Neural crest cell (in vitro differentiated cells): Measurements from ENCODE around the gene PDPK1. TPM values are rescaled to one million over a fixed set of nuclear protein-coding genes. Genes with fewer than 3 reads are reported as not detected.

Source experiments
- DNase-seq: peaks from one replicate; pipeline ENCODE4 v3.0.0; 2021; ENCODE audit warnings: low read depth, mixed read lengths, low spot score
- H3K27ac Mint-ChIP-seq: one replicate; pipeline ENCODE4 v1.8.0; 2021; ENCODE audit warnings: mild to moderate bottlenecking, mixed read lengths; ENCODE audit not compliant: unreplicated experiment
- H3K27me3 Mint-ChIP-seq: 2 replicates; pipeline ENCODE4 v1.8.0; 2021; ENCODE audit warnings: low read depth, mild to moderate bottlenecking, mixed read lengths
- H3K36me3 Mint-ChIP-seq: 2 replicates; pipeline ENCODE4 v1.8.0; 2021; ENCODE audit warnings: low read depth, mild to moderate bottlenecking, mixed read lengths
- H3K4me1 Mint-ChIP-seq: 2 replicates; pipeline ENCODE4 v1.8.0; 2021; ENCODE audit warnings: mixed read lengths
- H3K4me3 Mint-ChIP-seq: one replicate; pipeline ENCODE4 v1.8.0; 2021; ENCODE audit warnings: mild to moderate bottlenecking, mixed read lengths
- H3K9me3 Mint-ChIP-seq: 2 replicates; pipeline ENCODE4 v1.8.0; 2021; ENCODE audit warnings: mixed read lengths
- CTCF ChIP-seq: fragments of 200-600 bp; sonication (generic); conservative IDR thresholded peaks from 2 replicates; pipeline ENCODE4 v1.5.0; 2021; ENCODE audit warnings: antibody characterized with exemption, mild to moderate bottlenecking
- total RNA-seq: library from RNA; stranded (reverse); gene quantifications from 2 replicates; pipeline ENCODE4 v1.2.1, GENCODE V29; 2021

PDPK1 gene
- total RNA-seq, 1 donor from 2014 or later: 37.5 TPM

GRCh38 chr16:2524339-2524938 lies 13.4 kb upstream of the PDPK1 start:
- peak overlapping the region; percentile 71 for H3K4me3 Mint-ChIP-seq
- DNase-seq: no peak
- H3K27ac Mint-ChIP-seq: no peak overlapping the region
- H3K4me1 Mint-ChIP-seq: peaks cover 12% of the 10 kb centered on the region
- no peaks in the 10 kb centered on the region for H3K9me3 Mint-ChIP-seq
- peaks cover 6% of the 10 kb centered on the region for H3K36me3 Mint-ChIP-seq
- TF ChIP-seq CTCF: no peak
- peaks cover 7% of the 10 kb centered on the region for H3K27me3 Mint-ChIP-seq

GRCh38 chr16:2526135-2526534 lies 11.7 kb upstream of the PDPK1 start:
- Mint-ChIP-seq H3K27ac (no peak overlapping the region), H3K4me1 (peaks cover 3% of the 10 kb centered on the region), H3K4me3 (no peak overlapping the region), H3K27me3 (peaks cover 4% of the 10 kb centered on the region), H3K9me3 (no peaks in the 10 kb centered on the region), H3K36me3 (peaks cover 6% of the 10 kb centered on the region)
- DNase-seq: no peak
- no peak for TF ChIP-seq CTCF

DNA sequence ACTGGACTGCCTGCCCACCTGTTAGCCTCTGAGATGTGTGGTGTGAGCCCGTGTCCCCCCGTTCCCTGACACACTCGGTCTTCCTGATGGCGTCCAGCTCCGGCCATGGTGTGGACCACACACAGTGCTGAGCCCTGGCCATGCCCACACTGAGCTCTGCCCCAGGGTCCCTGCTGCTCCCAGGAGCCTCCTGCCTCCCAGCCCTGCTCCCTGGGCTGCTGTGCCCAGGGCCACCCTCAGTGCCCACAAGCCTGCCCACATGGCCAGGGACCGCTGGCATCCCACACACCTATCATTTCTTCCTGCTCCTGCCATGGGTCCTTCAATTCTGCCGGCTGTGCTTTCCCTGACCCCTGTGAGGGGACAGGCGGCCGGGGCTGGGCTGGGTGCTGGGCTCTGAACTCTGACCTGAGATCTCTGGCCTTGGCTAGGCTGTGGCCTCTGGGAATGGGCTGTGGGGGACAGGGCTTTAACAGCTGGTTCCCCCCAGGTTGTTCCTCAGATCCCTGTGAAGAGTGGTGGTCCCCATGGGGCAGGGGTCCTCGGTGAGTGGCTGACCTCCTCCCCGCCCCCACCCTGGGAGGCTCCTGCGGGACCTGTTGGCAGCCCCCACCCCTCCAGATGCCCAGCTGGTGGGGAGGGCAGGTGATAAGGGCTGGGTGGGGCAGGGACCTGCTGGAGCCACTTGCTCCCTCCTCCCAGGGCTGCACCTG lies 10.6 kb upstream of the PDPK1 start:
- Mint-ChIP-seq H3K27ac (no peak overlapping the region), H3K27me3 (no peaks in the 10 kb centered on the region)
- TF ChIP-seq CTCF: no peak

DNA sequence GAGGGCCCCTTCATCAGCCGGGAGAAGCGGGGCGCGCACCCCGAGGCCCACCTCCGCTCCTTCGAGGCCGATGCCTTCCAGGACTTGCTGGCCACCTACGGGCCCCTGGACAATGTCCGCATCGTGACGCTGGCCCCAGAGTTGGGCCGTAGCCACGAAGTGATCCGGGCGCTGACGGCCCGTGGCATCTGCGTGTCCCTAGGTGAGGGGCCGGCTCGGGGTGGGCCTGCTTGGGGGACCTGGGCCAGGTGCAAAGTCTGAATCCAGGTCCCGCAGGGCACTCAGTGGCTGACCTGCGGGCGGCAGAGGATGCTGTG lies 10.1 kb upstream of the PDPK1 start:
- no peak for DNase-seq
- no peak overlapping the region for H3K27ac Mint-ChIP-seq
- no peak for TF ChIP-seq CTCF
- no peak overlapping the region for H3K4me3 Mint-ChIP-seq
- peaks cover 3% of the 10 kb centered on the region for H3K27me3 Mint-ChIP-seq
- H3K36me3 Mint-ChIP-seq: peaks cover 6% of the 10 kb centered on the region
- peaks cover 6% of the 10 kb centered on the region for H3K4me1 Mint-ChIP-seq
- H3K9me3 Mint-ChIP-seq: no peaks in the 10 kb centered on the region

More for the DNA sequence above, 10.6 kb upstream of the PDPK1 start:
- DNase-seq: no peak
- Mint-ChIP-seq H3K4me1 (peaks cover under 1% of the 10 kb centered on the region), H3K36me3 (peaks cover 6% of the 10 kb centered on the region), H3K4me3 (no peak overlapping the region), H3K9me3 (no peaks in the 10 kb centered on the region)

GRCh38 chr16:2528161-2529060 lies 9.4 kb upstream of the PDPK1 start:
- no peak for TF ChIP-seq CTCF
- Mint-ChIP-seq H3K27me3 (peaks cover 5% of the 10 kb centered on the region), H3K36me3 (peaks cover 6% of the 10 kb centered on the region), H3K27ac (no peak overlapping the region), H3K4me3 (no peak overlapping the region), H3K9me3 (no peaks in the 10 kb centered on the region), H3K4me1 (peaks cover 9% of the 10 kb centered on the region)
- no peak for DNase-seq
